Measurements from ENCODE around the gene MEGF11.

MEGF11 gene

DNA sequence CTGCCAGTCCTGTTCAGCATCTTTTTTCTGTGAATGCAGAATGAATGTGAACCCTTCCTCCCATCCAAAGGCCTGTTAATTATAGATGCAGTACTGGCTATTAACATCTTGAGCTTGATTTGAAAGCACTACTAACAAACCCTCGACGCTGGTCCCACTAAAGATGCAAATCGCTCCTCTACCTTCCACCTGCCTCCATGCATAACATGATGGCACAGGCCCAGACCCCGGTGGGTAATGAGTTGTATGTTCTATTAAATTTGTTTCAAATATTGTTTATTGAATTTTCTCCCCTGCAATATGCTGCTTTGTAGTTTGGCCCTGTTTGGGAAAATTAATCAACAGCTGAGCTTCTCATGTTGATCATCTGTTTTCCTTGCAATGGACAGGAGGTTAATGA is 314.9 kb downstream of the MEGF11 start:
- DNase-seq (ENCODE audit: low read depth), result no peak

DNA sequence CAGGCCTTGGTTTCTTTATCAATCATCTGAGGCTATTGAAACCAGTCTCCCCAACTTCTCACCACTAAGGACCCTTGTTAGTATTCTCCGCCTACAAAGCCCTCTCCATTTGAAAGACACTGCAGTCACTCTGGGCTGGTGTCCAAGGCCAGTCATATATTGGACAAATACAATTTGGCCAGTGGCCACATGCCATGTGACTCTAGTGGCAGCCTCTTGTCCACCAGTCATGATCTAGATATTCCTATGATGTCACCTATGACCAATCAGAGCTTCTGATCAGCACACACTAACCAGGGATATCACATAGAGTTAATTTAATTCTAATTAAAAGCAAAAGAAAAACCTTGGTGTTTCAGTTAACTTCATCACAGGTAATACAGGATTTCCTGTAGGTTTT is 316.1 kb downstream of the MEGF11 start:
- no peak for DNase-seq (ENCODE audit: low read depth)

DNA sequence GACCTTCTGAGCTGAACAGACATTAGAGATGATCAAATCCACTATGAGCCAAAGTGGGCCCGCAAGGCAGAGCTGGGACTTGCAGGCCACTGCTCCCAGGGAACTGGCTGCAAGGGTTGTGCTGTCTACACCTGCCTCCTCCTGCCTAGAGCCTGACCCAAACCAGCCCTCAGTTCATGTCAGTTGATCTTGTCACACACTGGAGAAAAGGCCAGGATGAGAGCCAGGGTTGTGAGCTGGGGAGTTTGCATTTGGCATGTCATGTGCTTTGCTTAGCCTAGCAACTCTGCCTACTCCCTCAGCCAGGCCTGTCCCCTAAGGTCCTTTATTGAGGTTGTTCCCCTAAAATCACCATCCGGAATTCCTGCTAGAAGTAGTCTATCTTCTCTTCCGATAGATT is 316.5 kb downstream of the MEGF11 start:
- no peak for DNase-seq (ENCODE audit: low read depth)

DNA sequence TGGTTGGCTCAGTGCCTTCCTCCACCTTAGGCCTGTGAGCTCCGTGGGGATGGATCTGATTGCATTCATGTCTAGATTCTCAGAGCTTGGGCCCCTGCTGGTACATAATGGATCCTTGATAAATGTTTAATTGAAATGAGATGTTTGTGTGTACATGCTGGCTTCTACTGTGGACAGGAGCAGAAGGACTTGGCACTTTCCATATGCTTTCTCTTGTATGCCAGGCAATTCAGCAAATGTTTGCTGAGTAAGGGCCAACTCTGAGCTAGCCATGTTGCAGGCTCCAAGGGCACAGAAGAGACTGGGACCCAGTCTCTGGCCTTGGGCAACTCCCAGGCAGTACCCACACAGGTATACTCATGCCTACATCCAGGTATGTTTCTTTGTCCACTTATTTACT is 317.3 kb downstream of the MEGF11 start:
- DNase-seq (ENCODE audit: low read depth), result no peak

DNA sequence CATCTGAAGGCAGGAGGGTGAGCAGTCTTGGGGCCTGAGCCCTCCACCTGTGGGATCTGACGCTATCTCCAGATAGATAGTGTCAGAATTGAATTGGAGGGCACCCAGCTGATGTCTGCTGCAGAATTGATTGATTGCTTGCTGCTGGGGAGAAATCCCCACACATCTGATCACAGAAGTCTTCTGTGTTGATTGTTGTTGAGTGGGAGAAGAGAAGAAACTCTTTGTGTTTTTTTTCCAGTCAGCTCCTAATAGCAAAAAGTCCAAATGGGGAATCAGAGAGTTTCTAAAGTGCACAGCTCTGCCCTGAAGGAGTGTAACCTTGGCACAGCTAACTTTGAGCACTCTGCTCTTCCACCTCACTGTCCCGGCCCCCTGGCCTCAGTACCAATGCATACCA is 318.2 kb downstream of the MEGF11 start:
- no peak for DNase-seq (ENCODE audit: low read depth)

DNA sequence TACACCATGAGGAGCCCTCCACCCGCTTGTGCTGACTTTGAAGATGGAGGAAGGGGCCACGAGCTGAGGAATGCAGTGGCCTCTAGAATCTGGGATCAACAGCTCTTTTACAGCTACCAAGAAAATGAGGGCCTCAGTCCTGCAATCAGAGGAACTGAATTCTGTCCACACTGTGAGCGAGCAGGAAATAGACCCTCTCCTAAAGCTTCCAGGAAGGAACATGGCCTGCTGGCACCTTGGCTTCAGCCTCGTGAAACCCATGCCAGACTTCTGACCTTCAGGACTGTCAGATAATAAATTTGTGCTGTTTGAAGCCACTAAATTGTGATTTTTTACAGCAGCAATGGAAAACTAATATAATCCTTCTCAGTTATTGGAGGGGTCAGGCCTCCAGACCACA is 322.3 kb downstream of the MEGF11 start:
- no peak for DNase-seq (ENCODE audit: low read depth)

DNA sequence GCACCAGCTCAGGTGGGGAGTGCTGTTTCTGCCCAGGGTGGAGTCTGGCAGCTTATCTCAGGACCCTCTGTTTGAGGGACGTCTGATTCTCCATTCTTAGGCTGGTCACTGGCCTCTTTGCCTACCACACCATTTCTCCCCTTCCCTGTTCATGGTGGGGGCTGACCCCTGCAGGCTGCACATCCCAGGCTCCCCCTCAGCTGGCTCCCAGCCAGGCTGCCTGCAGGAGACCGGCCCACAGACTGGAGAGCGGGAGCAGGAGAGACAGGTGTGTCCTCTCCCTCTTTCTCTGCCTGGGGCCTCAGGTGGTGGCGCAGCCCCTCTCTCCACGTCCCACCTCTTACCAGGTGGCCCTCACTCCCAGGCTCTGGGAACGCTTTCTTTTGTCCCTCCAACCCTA is 323.4 kb downstream of the MEGF11 start:
- DNase-seq (ENCODE audit: low read depth), result no peak

DNA sequence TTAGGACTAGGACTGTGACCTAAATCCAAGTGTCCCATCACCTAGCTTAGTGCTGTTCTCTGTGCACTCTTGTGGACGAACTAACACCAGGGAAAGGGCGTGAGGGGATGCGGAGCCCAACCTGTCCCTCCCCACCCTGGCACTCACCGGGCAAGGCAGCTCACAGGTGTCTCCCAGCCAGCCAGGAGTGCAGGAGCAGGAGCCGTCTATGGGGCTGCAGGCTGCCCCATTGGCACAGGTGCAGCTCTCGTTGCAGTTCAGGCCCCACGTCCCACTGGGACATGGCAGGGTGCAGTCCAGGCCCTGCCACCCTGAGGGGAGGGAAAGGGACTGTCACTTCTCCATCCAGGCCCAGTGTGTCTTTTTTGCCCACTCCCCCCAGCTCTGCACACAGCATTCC is 324.0 kb downstream of the MEGF11 start:
- no peak for DNase-seq (ENCODE audit: low read depth)

DNA sequence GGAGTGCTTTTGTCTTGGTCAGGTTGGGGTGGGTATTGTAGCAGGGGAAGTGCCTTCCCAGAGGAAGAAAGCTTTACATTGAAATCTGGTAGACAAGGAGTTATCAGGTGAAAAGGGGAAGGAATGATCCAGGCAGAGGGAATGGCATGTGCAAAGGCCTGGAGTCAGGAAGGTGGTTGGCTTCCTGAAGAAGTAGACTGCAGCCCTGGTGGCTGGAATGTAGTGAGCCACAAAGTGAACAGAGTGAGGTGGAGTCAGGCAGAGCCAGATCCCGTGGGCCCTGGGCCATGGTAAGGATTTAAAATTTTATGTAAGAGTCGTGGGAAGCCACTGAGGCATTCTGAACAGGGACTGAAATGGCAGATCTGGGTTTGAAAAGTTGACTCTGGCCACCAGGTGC is 326.0 kb downstream of the MEGF11 start:
- no peak for DNase-seq (ENCODE audit: low read depth)

DNA sequence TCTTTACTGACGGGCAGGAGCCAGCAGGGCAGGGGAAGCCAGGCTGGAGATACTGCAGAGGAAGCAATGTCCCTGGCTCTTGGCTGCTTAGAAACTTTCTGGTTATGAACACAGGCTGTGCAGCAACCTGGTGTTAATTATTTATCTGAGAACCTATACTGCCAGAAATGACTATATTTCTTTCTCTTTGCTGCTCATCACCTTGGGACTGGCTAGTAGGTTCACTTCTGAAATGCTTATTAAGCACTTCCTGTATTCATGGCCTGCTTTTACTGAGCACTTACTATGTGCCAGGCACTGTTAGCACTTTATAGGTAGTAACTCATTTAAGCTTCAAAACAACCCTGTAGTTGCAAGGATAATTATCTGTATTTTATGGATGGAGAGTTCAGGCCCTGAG is 326.7 kb downstream of the MEGF11 start:
- no peak for DNase-seq (ENCODE audit: low read depth)

DNA sequence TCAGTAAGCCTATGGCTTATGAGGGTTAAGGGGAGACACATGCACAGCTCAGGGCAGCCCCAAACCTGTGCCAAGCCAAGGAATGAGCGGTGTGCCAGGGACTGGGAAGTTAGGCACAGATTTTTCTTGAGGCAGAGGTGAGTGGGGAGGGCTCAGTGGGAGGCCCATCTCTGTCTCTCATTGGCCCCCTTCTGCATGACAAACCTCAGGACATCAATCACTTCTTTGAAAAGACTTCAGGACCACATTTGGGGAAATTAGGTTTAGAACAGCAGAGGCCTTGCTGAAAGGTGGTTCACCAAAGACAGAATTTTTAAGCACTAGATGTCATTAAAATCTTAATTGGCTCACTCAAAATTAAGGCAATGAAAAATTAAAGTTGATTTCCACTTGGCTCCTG is 327.1 kb downstream of the MEGF11 start:
- no peak for DNase-seq (ENCODE audit: low read depth)

DNA sequence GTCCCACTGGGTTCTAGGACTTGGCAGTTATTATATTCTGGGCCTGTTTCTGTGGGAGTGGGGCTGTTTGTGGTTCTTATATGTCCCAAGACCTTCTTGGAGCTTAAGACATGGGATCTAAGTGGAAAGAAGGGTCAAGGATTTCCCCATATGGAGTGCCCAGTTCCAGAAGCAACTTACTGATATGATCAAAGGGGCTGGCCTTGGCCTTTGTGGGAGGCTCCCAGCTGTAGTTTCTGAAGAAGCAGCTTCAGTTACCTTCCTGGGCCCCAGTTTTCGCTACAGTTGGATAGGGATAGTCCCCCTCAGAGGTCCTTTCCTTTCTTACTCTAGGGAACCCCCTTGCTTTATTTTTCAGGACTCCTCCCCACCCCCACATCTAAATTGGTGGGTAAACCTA is 328.2 kb downstream of the MEGF11 start:
- no peak for DNase-seq (ENCODE audit: low read depth)

DNA sequence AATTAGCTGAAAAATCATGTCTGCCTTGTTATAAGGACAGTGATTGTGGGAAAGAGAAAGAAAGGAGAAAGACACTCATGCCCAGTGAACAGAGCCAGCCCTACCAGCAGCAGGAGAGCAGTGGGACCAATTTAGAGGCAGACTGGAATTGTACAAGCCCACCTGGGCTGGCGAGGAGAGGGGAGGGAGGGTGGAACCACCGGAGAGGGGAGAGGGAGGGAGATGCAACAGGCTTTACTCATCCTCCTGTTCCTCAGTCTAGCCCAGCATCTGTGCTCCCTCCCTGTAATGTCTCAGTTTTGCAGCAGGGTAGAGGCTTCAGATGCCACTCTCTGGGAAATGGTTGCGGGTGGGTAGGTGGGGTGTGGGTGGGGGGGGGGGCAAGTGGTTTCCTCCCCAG is 329.5 kb downstream of the MEGF11 start:
- DNase-seq (ENCODE audit: low read depth), result no peak

DNA sequence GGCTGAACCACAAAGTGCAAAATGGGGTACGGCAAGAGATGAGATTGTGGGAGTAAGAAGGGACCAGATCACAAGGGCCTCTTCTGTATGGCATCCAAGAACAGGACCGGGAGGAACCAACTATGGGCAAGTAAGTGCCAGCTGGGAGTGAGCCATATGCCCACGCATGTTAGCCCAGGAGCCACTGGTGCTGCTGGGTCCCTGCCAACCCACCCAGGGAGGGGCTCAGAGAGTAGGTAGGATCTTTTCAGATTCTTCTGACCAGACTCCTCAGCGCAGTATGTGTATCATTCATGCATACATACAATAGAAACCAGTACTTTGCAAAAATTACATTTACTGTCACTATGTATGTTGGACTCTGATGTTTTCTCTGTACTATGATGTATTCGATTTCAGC is 330.3 kb downstream of the MEGF11 start:
- no peak for DNase-seq (ENCODE audit: low read depth)

DNA sequence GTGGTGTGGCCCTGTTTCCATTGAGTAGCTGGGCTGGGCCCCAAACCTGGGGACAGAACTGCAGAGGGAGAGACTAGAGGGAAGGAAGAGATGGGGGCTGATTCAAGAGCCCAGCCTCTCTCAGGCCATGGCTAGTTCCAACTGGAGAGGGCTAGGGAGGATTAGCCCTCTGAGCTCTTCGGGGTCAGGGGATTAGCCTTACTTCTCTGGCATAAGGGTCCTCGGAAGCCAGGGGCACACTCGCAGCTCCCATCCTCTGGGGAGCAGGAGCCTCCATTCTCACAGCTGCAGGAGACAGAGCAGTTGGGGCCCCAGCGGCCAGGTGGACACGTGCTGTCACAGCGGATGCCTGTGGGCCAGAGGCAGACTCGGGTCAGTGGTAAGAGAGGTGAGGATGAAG is 330.9 kb downstream of the MEGF11 start:
- DNase-seq (ENCODE audit: low read depth), result no peak

DNA sequence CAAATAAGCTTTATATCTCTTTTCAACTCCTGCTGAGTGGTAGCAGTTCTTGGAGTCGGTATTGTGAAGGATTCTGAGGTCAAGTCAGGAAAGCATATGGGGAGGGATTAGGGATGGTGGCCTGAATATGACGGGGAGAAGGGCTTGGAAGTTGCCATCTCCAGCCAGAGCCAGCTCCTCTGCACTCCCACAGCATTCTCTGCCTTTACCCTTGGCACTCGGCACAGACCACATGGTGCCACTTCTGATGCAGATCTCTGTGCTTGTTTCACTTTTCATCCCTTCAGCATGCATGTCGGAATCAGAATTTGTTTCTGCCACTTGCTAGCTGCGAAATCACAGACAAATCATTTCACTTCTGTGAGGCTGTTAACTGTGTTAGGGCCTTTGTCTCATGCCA is 331.8 kb downstream of the MEGF11 start:
- DNase-seq (ENCODE audit: low read depth), result no peak

DNA sequence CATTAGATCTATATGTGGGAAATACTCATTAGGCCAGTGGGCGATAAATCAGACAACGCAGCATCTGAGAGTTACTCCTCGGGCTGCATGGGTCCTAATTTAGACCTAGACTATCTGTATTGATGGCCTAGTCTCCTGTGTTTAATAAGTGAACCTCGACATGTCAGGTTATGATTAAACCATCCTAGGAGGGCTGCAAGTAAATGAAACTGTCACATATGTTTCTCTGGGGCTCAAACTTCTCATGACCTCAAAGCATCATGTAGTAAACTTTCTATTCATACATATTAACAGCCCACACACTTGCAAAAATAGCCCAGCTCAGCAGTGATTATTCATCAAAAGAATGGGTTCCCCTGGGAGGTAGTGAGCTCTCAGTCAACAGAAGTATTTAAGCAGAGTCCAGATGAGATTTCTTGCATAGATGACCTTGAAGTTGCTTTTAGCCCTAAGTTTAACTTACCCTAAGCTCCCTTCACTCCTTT is 332.7 kb downstream of the MEGF11 start:
- no peak for DNase-seq (ENCODE audit: low read depth)

DNA sequence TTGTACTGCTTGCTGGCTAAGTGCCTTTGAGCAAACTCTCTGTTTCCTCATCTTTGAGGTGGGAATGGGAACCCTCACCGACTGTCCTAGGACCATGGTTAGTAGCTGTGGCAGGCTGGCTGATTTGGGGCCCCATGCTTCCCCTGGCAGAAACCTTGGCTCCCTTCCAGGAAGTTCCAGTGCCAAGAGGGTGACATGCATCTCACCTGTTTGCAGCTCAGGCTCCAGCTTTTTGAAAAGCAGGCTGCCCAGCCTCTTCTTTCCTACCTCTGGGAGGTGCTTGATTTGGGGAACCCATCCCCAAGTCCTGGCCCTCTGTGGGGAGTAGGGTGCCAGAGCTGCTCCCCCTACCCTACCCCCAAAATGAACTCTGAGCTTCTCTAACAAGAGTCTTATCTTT is 333.4 kb downstream of the MEGF11 start:
- DNase-seq (ENCODE audit: low read depth), result no peak

DNA sequence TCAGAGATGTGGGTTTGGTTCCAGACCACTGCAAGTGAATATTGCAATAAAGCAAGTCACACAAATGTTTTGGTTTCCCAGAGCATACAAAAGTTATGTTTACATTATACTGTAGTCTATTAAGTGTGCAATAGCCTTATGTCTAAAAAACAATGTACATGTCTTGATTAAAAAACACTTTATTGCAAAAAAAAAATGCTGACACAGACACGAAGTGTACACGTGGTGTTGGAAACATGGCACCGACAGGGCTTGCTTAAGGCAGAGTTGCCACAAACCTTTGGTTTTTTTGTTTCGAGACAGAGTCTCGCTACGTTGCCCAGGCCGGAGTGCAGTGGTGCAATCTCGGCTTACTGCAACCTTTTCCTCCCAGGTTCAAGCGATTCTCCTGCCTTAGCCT is 334.2 kb downstream of the MEGF11 start:
- no peak for DNase-seq (ENCODE audit: low read depth)

DNA sequence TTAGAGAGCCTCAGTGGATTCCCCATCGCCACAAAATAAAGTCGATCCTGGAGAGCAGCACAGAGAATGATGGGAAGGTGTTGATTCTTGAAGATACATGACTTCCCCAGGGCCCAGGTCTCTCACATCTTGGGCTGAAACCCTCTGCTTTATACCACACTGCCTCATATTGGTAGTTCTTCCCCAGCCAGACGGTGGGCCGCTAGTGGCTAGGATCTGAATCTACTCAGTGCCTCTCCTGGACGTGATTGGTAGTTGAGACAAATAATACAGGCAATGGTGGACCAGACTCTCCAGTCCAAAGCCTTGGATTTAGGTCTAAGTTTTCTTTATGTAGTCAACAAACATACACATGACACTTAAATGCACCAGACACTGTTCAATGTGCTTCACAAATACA is 334.6 kb downstream of the MEGF11 start:
- no peak for DNase-seq (ENCODE audit: low read depth)

DNA sequence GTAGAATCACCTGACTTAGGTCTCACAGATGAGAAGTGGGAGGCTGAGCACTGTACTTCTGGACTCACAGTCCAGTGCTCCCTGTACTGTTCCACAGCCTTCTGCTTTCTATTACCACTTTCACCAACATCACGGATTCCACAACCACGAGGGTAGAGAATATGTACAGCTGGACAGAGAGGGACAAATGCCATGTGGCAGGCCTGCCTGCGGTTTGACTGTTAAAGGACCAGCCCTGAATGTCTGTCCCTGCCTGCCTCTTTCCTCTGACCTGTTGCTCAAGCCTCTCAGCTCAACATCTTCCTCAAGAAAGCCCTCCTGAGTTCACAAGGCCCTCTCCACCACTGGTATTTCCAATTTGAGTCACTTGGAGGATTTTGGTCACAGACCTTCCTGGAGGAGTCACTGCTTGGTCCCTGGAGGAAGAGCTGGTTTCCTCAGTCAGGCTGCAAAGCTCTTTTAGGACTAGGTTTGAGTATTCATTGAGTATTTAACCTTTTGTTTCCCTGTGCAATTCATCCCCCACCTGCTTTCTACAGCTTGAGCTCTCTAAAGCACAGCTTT is 335.1 kb downstream of the MEGF11 start:
- DNase-seq (ENCODE audit: low read depth), result no peak

DNA sequence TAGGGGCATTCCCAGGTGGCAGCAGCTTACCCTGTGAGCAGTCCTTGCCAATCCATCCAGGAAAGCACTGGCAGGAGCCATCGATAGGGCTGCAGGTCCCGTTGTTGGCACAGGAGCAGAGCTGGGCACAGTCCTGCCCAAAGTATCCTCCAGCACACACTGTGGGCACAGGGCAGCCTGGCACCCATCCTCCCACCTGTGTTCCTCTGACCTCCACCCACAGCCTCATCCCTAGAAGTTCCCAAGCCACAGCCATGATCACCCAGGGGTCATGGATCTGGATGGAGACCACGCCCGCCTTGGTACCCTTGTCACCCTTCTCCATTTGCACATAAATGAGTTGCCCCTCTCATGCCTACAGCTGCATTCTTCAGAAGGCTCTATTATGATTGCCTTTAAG is 335.6 kb downstream of the MEGF11 start:
- DNase-seq (ENCODE audit: low read depth), result no peak

DNA sequence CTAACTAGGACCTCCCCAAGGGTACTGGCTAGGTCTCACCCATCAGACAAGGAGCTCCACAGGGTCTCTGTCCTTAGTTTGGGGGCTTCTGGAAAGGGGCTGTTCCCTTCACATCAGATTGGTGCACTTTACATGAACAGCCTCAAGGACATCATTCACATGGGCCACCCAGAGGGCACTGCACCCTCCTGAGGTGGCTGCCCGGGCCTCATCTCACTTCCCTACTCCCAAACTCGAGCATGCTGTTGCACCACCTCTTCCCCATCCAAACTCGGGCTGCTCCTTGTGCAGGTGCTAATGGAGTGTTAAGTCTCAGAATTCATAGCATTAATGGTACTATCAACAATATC is 336.2 kb downstream of the MEGF11 start:
- DNase-seq (ENCODE audit: low read depth), result no peak

DNA sequence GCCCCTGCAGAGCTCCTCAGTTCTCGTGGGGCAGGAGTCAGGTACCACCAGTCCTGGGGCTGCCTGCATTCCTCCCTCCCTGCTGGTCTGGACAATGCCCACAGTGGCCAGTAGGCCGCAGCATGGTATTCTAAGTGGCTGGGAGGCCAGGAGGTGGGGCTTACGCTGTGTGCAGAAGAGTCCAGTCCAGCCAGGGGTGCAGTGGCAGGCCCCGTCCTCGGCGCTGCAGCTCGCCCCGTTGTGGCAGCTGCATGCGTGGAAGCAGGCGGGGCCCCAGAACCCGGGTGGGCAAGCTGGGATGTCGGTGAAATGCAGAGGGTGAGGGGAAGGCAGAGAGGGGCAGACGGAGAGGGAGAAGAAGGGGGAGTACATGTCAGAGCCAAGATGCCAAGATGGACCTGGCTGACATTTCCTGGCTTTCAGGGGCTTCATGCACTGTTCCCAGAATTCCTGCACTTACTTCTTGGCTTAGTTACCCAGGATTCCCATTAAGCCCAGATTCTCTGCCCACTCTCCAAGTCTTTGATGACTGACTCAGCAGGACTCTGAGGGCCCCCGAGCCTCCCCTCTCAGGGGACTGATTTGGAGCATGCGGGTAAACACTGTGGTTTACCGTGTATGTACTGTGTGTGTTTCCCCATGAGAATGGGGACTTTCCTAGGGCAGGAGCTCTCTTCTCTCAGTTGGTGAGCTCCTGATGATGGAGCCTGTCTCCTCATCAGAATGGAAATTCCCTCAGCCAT is 336.7 kb downstream of the MEGF11 start:
- no peak for DNase-seq (ENCODE audit: low read depth)

All from HS-5 (cell line).